Measurements from ENCODE around the gene NEK8. TPM values are rescaled to one million over a fixed set of nuclear protein-coding genes. Genes with fewer than 3 reads are reported as not detected.

The NEK8 gene
- total and polyA plus RNA-seq, 9 of the 15 experiments (the other 6 are each of a cell fraction or from before 2014, with no cell fraction given) = 0.98 to 16.6 (median 4.6) TPM

GRCh38 chr17:28724500-28725165 is 4.0 kb upstream of the NEK8 start (continued):
- TF ChIP-seq POLR2B (IDR thresholded peaks at IDR 0.05; ENCODE audit: low read depth, partially characterized antibody) (peak; percentile 57), NFATC3 (IDR thresholded peaks at IDR 0.05) (no peak), MEF2D (tag; conservative IDR thresholded peaks at IDR 0.05; ENCODE audit: low read depth) (no peak), ZNF609 (CRISPR knock-in tag; IDR thresholded peaks at IDR 0.05; ENCODE audit: borderline replicate concordance) (no peak), TCF15 (CRISPR knock-in tag; IDR thresholded peaks at IDR 0.05) (no peak), SMARCA5 (IDR thresholded peaks at IDR 0.05) (no peak), ARID2 (IDR thresholded peaks at IDR 0.05) (no peak), ZNF77 (CRISPR knock-in tag; IDR thresholded peaks at IDR 0.05) (no peak), EWSR1 (IDR thresholded peaks at IDR 0.05; ENCODE audit: borderline replicate concordance, low read depth, partially characterized antibody) (no peak), PTRF (tag; IDR thresholded peaks at IDR 0.05) (no peak), PREB (CRISPR knock-in tag; IDR thresholded peaks at IDR 0.05) (no peak; the same call in 1 of the 2 replicates), ZBTB33 (CRISPR knock-in tag; IDR thresholded peaks at IDR 0.05) (peak; percentile 61; the same call in 1 of the 2 replicates), MCM3 (IDR thresholded peaks at IDR 0.05) (no peak), CGGBP1 (CRISPR knock-in tag; IDR thresholded peaks at IDR 0.05) (no peak), ZBED1 (IDR thresholded peaks at IDR 0.05) (0 out of 2 replicates have a peak, but pooled peaks have one; percentile 4), ZNF253 (CRISPR knock-in tag; conservative IDR thresholded peaks at IDR 0.05) (no peak), DNMT1 (IDR thresholded peaks at IDR 0.05) (0 out of 2 replicates have a peak, but pooled peaks have one; percentile 21), TAF9B (IDR thresholded peaks at IDR 0.05; ENCODE audit: partially characterized antibody) (no peak), ZFPM2 (CRISPR knock-in tag; IDR thresholded peaks at IDR 0.05) (no peak), ZBTB7A (IDR thresholded peaks at IDR 0.05; ENCODE audit: borderline replicate concordance, control insufficient read depth, low read depth, low read length) (no peak)

Data from K562 (cell line).